Muscle layer of duodenum (tissue), 2 donors: ENCODE measurements around the gene ACYP2.
"Not testable (repeated sequence)": the region's sequence is repeated elsewhere in the genome, so short reads cannot be mapped to it uniquely, and the experiment has no call there.

Source experiments
- H3K27ac ChIP-seq: one replicate; pipeline ENCODE4 v1.7.0; 2013; ENCODE audit warnings: mild to moderate bottlenecking, low read length
- H3K27me3 ChIP-seq: one replicate; pipeline ENCODE4 v1.7.0; 2013; ENCODE audit warnings: low read depth, mild to moderate bottlenecking, control low read depth, low read length
- H3K36me3 ChIP-seq, 2 donors: one replicate each; pipeline ENCODE4 v1.7.0; 2013; ENCODE audit warnings: low read length in 2 of 2, control low read depth in 1 of 2, mild to moderate bottlenecking in 1 of 2; ENCODE audit not compliant: insufficient read depth in 2 of 2, control insufficient read depth in 1 of 2
- H3K4me1 ChIP-seq, 2 donors: one replicate each; pipeline ENCODE4 v1.7.0; 2013; ENCODE audit warnings: low read length in 2 of 2, mild to moderate bottlenecking in 2 of 2, control low read depth in 1 of 2, moderate library complexity in 1 of 2; ENCODE audit not compliant: insufficient read depth in 2 of 2, control insufficient read depth in 1 of 2
- H3K4me3 ChIP-seq, 2 donors: one replicate each; pipeline ENCODE4 v1.7.0; 2013; ENCODE audit warnings: low read length in 2 of 2, low read depth in 1 of 2, mild to moderate bottlenecking in 1 of 2
- H3K9me3 ChIP-seq, 2 donors: one replicate each; pipeline ENCODE4 v1.7.0; 2013; ENCODE audit warnings: low read length in 2 of 2, control low read depth in 1 of 2, mild to moderate bottlenecking in 1 of 2; ENCODE audit not compliant: control insufficient read depth in 1 of 2
- donor health status: healthy.

ACYP2 gene

DNA sequence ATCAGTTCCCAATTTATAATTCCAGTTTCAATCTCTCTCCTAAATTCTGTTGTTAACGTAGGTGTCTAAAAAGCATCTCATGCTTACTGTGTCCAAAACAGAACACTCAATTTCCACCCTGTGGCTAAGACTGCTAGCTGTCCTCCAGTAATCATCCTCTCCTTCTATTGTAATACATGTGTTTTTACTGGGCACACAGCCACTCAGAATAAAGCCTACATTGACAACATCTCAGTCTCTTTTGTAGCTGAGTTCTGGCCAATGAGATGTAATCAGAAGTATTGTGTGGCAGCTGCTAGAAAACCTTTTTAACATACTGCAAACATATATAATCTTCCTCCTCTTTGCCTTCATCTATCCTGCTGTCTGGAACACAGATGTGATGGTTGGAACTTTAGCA is 170.0 kb downstream of the ACYP2 start:
- no peak overlapping the region for H3K4me3 ChIP-seq
- H3K4me1 ChIP-seq = peaks cover 0 to 5% of the 10 kb centered on the region in 2 donors
- no peaks in the 10 kb centered on the region for H3K36me3 ChIP-seq
- no peaks in the 10 kb centered on the region for H3K9me3 ChIP-seq
- H3K27me3 ChIP-seq = no peaks in the 10 kb centered on the region
- H3K27ac ChIP-seq = no peak overlapping the region

DNA sequence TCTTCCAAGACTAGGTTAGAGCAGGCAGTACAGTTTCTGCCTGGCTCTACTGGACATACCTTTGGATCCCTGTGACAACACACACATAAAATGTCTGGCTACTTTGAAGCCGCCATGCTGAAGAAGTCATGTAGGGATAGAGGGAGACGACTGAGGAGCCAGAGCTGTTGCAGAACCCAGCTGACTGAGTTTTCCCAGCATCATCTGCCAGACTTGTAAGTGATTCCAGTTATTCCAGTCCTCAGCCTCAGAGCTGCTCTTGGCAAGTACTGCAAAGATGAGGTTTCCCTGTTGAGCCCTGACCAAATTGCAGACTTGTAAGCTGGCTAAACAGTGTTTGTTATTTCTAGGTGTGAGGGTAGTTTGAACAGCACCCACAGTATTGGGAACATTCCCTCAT is 172.1 kb downstream of the ACYP2 start:
- H3K27me3 ChIP-seq = no peaks in the 10 kb centered on the region
- H3K36me3 ChIP-seq = no peaks in the 10 kb centered on the region
- H3K4me3 ChIP-seq = no peak overlapping the region
- H3K27ac ChIP-seq = no peak overlapping the region
- H3K4me1 ChIP-seq = peaks cover 0 to 5% of the 10 kb centered on the region in 2 donors
- H3K9me3 ChIP-seq = no peaks in the 10 kb centered on the region

DNA sequence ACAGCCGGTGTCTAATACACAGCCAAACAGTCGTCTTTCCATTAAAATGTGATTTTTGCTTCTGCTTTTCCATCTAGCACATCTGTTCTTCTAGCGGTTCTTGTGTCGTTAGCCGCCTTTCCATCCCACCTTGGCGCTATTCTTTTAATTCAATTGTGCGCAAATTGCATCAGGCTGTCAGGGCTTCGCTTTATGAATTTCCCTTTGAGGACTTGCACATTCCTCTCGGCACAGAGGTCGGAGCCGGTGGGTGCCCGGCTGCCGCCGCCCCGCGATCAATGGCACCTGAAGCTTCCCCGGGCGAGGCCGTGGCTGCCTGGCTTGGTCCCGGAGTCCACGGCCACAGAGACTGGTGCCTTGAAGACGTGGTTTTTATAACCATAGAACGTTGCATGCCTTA is 174.5 kb downstream of the ACYP2 start:
- Histone ChIP-seq H3K27ac (no peak overlapping the region), H3K9me3 (no peaks in the 10 kb centered on the region), H3K36me3 (no peaks in the 10 kb centered on the region), H3K4me1 (peaks cover 0 to 5% of the 10 kb centered on the region in 2 donors), H3K27me3 (no peaks in the 10 kb centered on the region), H3K4me3 (no peak overlapping the region)

DNA sequence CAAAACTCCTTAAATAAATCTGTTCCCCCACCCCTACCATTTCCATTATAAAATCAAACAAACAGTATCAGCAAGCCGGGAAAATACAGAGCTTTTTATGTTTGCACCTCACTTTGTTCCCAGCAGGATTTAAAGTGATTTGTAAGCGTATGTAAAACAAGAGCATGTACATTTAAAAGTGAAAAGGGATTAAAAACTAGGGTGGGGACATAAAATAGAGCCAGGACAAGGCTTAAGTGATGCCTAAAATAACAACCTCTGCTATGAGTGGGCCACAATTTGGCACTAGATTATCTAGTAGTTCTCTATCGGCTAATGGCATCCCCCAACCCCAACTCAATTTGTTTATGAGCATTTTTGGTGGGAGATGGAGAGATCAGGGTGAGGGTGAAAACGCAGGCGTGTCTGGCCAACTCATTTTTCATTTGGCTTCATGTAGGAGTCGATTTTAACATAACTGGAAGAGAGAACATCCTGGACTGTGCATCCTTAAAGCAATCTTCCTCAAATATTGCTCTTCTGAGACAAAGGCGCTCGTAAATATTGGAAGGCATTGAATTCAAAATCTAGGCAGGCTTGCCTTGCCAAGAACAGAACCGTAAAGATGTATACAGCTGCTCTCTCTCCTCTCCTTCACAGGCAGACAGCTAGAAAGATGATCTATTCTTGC is 175.1 kb downstream of the ACYP2 start:
- Histone ChIP-seq H3K4me3 (no peak overlapping the region), H3K4me1 (peaks cover 0 to 5% of the 10 kb centered on the region in 2 donors), H3K27me3 (no peaks in the 10 kb centered on the region), H3K36me3 (no peaks in the 10 kb centered on the region), H3K27ac (no peak overlapping the region), H3K9me3 (no peaks in the 10 kb centered on the region)

DNA sequence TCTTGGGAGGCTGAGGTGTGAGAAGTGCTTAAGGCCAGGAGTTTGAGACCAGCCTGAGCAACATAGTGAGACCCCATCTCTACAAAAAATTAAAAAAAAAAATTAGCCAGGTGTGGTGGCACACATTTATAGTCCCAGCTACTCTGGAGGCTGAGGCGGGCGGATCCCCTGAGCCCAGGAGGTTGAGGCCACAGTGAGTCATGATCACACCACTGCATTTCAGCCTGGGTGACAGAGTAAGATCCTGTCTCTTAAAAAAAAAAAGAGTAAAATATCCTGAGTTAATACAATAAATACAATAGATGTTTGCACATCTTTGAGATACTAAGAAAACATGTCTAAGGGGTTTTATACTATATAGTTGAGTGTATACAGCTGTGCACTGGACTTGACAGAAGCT is 179.2 kb downstream of the ACYP2 start:
- not testable (repeated sequence) for H3K27ac ChIP-seq, H3K4me1 ChIP-seq, H3K4me3 ChIP-seq, H3K27me3 ChIP-seq, H3K36me3 ChIP-seq, H3K9me3 ChIP-seq

DNA sequence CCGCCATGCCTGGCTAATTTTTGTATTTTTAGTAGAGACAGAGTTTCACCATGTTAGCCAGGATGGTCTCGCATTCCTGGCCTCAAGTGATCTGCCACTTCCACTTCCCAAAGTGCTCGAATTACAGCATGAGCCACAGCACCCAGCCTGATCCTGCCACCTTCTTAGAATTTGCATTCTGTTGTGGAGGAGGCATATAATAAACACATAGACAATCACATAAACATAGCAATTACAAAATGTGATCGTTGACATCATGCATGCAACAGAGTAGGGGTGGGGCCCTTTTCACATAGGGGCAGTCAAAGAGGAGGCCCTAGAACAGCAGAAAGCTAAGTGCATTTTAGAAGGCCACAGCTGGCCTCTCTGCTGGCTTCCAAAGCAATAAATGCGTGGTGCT is 180.5 kb downstream of the ACYP2 start:
- H3K4me3 ChIP-seq = no peak overlapping the region
- H3K27me3 ChIP-seq = no peaks in the 10 kb centered on the region
- no peaks in the 10 kb centered on the region for H3K4me1 ChIP-seq
- no peak overlapping the region for H3K27ac ChIP-seq
- no peaks in the 10 kb centered on the region for H3K36me3 ChIP-seq
- no peaks in the 10 kb centered on the region for H3K9me3 ChIP-seq

DNA sequence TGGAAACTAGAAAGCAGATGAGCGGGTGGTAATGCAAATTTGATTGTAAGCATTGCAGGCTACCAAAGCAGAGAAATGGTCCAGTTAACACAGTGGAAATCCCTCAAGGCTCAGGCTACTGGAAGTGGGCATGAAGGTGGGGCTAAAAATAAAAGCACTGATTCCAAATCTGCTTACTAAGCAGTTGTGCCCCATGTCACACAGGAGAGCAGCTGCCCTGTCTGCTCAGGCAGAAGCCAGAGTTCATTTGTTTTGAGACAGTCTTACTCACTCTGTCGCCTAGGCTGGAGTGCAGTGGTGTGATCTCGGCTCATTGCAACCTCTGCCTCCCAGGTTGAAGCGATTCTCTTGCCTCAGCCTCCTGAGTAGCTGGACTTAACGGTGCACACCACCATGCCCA is 183.1 kb downstream of the ACYP2 start:
- Histone ChIP-seq H3K36me3 (no peaks in the 10 kb centered on the region), H3K27me3 (no peaks in the 10 kb centered on the region), H3K4me3 (no peak overlapping the region), H3K9me3 (no peaks in the 10 kb centered on the region), H3K4me1 (no peaks in the 10 kb centered on the region), H3K27ac (no peak overlapping the region)

DNA sequence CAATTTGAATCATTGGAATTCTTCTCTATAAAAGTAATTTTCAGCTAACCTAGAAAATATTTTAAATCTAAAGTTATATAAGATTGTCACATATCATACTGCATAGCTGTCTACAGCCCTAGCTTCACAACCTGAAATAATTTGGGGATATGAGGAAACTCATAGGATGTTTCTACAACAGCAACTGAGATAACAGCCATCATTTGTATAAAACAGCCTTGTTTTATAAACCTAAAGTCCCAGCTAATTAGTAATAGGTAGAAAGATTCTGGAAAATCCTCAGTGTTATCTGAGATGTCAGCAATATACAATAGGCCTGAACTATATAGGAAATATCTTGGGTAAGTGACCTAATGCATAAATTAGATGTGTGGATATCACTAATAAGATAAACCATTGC is 188.2 kb downstream of the ACYP2 start:
- no peak overlapping the region for H3K4me3 ChIP-seq
- no peak overlapping the region for H3K27ac ChIP-seq
- H3K36me3 ChIP-seq = no peaks in the 10 kb centered on the region
- H3K9me3 ChIP-seq = no peaks in the 10 kb centered on the region
- no peaks in the 10 kb centered on the region for H3K4me1 ChIP-seq
- no peaks in the 10 kb centered on the region for H3K27me3 ChIP-seq

DNA sequence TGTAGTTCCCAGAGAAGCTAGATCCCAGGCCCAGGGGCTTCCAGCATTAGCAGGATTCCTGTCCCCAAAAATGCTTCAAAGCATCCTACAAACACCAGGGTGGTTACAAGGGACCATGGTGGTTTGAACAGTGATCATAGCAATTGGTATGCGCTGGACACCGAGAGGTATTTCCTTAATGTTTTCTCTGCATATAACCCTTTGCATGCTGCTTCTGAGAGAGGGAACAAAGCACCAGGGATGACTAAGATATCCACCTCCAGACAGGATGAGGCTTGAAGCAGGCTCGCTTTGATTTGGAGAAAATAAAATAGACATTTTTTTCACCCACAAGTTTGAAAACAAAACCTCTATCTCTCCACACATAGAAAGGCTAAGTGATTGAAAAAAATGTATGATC is 191.1 kb downstream of the ACYP2 start:
- no peak overlapping the region for H3K4me3 ChIP-seq
- no peaks in the 10 kb centered on the region for H3K27me3 ChIP-seq
- H3K4me1 ChIP-seq = no peaks in the 10 kb centered on the region
- H3K27ac ChIP-seq = no peak overlapping the region
- H3K9me3 ChIP-seq = no peaks in the 10 kb centered on the region
- H3K36me3 ChIP-seq = no peaks in the 10 kb centered on the region

DNA sequence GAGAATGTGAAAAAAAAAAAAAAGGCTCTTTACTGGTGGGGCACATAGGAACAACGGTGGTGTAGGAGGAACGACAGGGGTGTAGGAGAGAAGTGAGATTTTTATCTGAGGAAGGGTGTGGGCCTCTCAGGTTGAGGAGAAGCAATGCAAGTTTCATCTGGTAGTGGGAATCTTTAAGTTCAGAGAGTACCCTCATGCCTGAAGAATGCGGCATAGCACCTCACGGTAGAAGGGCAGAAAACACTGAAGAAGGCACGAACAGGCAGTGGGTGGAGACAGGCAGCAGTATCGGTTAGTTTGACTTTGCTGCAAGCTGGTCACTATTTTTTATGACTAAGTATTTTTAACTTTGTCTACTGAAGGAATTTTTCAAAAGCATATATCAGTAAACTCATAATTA is 192.8 kb downstream of the ACYP2 start:
- Histone ChIP-seq H3K4me3 (no peak overlapping the region), H3K36me3 (no peaks in the 10 kb centered on the region), H3K27ac (no peak overlapping the region), H3K27me3 (no peaks in the 10 kb centered on the region), H3K9me3 (no peaks in the 10 kb centered on the region), H3K4me1 (no peaks in the 10 kb centered on the region)

DNA sequence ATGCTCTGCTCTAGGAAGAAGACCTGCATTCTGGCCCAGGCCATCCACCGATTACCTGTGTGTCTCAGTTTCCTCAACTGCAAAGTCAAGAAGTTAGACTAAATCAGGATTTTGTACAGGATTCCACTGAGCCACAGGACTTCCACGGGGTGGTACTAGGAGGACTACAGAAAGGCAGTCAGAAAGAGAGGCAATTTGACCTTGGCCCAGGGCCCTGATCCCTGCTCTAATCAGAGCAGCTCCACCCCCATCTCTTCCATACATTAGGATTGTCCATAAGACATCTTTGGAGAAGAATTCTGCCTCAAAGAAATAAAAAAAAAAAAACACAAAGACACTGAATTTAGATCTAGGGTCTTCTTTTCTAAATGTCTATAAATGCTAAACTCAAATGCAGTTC is 193.4 kb downstream of the ACYP2 start:
- no peak overlapping the region for H3K4me3 ChIP-seq
- no peaks in the 10 kb centered on the region for H3K27me3 ChIP-seq
- no peak overlapping the region for H3K27ac ChIP-seq
- no peaks in the 10 kb centered on the region for H3K4me1 ChIP-seq
- no peaks in the 10 kb centered on the region for H3K36me3 ChIP-seq
- H3K9me3 ChIP-seq = no peaks in the 10 kb centered on the region

DNA sequence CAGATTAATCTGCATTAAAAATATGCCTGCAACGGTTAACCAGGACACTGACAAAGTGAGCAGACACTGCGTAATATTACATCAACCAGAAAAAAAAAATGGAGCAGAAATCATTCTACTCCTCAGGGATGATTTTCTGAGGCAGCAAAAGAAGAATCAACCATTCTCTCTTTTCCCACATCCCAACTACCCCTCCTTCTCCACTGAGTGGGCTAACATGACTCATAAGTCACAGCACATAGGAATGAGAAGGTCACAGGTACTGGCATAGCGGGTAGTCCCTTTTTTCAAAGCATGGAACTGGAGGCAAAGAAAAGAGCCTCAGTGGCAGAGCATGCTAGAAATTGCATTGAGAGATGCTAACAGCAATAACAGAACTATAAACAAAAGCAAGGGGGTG is 194.9 kb downstream of the ACYP2 start:
- H3K4me1 ChIP-seq = no peaks in the 10 kb centered on the region

More for the DNA sequence above, 194.9 kb downstream of the ACYP2 start:
- no peak overlapping the region for H3K27ac ChIP-seq
- H3K36me3 ChIP-seq = no peaks in the 10 kb centered on the region
- no peaks in the 10 kb centered on the region for H3K9me3 ChIP-seq
- no peak overlapping the region for H3K4me3 ChIP-seq
- H3K27me3 ChIP-seq = no peaks in the 10 kb centered on the region
